H1 (cell line): Measurements from ENCODE around the gene IGLL1.

Experiments
- BACH1 ChIP-seq: IDR thresholded peaks from 2 replicates; pipeline ENCODE4 v1.6.1; 2012; ENCODE audit warnings: low read length, improper control_type of control experiment
- CTCF ChIP-seq, 3 experiments: IDR thresholded peaks; 1 replicate in 2 of 3; 2 replicates in 1 of 3; pipeline versions ENCODE4 v1.5.1 to v1.6.1; 2011; ENCODE audit warnings: low read length in 3 of 3, mild to moderate bottlenecking in 3 of 3, inconsistent platforms in 2 of 3, low read depth in 1 of 3, moderate library complexity in 1 of 3; ENCODE audit not compliant: insufficient read depth in 1 of 3; ENCODE audit errors: control extremely low read depth in 1 of 3
- MAX ChIP-seq: IDR thresholded peaks from 2 replicates; pipeline ENCODE4 v1.6.1; 2012; ENCODE audit warnings: inconsistent platforms
- POLR2AphosphoS5 ChIP-seq: IDR thresholded peaks from 2 replicates; pipeline ENCODE4 v1.6.1; 2011; ENCODE audit warnings: low read depth, low read length
- RNF2 ChIP-seq: fragments of 200-900, 300-1000 bp; sonication (generic); IDR thresholded peaks from 2 replicates; pipeline ENCODE4 v1.7.1; 2016; ENCODE audit warnings: borderline replicate concordance, low read depth, mild to moderate bottlenecking, antibody characterized with exemption, low read length; ENCODE audit not compliant: poor library complexity, severe bottlenecking; ENCODE audit errors: missing control alignments
- SRF ChIP-seq: IDR thresholded peaks from 2 replicates; pipeline ENCODE4 v1.6.1; 2011; ENCODE audit warnings: mild to moderate bottlenecking, low read depth, low read length, moderate library complexity
- SUZ12 ChIP-seq: fragments of 200-600 bp; sonication (generic); IDR thresholded peaks from 2 replicates; pipeline ENCODE4 v1.6.1; 2012; ENCODE audit warnings: mild to moderate bottlenecking, inconsistent platforms, low read length, moderate library complexity, mixed read lengths

DNA sequence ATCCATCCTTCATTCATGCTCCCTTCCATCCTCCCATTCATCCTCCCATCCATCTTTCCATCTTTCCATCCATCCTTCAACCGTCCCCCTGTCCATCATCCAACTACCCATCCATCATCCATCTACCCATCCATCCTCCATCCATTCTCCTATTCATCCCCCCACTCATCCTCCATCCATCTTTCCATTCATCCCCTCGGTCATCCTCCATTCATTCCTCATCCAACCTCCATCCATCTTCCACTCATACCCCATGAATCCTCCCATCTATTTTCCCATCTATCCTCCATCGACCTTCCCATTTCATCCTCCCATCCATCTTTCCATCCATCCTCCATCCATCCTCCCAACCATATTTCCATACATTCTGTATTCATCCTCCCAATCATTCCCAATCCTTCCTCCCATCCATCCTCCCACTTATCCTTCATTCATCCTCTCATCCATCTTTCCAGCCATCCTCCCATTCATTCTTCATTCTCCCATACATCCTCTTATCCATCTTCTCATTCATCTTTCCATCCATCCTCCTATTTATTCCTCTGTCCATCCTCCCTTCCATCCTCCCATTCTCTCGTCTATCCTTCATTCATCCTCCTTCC lies 29.9 kb downstream of the IGLL1 start:
- TF ChIP-seq BACH1 (no peak), SUZ12 (no peak), RNF2 (no peak), CTCF (IDR thresholded peaks at IDR 0.05; ENCODE audit: control extremely low read depth in 1 of 3, insufficient read depth in 1 of 3, low read depth in 1 of 3, low read length in 3 of 3) (no peak), MAX (no peak), POLR2AphosphoS5 (no peak), SRF (no peak)
